Stimulated activated CD8-positive, alpha-beta memory T cell treated with anti-CD3 and anti-CD28 coated beads, Interleukin-7, amount 100 ng/mL, for 1 hour (primary cell): ENCODE data around the gene COL23A1.

Experiments
- DNase-seq, 2 donors: peaks; one replicate each; pipeline ENCODE4 v3.0.0-alpha.2; 2020; ENCODE audit warnings: low read depth in 2 of 2

Gene COL23A1

GRCh38 chr5:178223828-178224335 is 366.3 kb downstream of the COL23A1 start:
- no peak for DNase-seq

GRCh38 chr5:178223196-178223773 is 366.9 kb downstream of the COL23A1 start:
- DNase-seq = no peak

GRCh38 chr5:178222292-178222691 is 367.9 kb downstream of the COL23A1 start:
- DNase-seq = no peak

- DNase-seq = no peak
Observed at GRCh38 chr5:178221853-178222252, 368.3 kb downstream of the COL23A1 start.

GRCh38 chr5:178221282-178221681 is 368.9 kb downstream of the COL23A1 start:
- no peak for DNase-seq

DNA sequence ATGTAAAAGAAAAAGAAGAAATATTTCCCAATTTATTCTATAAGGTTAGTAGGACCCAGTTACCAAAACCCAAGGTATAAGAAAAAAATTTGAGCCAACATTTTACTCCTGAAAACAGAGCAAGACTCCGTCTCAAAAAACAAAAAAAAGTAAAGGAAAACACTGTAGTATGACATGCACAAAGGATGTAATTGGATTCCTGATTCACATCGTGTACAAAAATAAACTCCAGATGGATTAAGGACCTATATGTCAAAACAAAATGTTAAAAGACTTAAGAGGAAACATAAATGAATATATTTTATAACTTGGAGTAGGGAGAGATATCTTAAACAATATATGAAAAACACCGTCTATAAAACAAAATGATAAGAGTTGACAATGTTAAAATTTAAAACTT is 371.4 kb downstream of the COL23A1 start:
- DNase-seq = no peak

DNA sequence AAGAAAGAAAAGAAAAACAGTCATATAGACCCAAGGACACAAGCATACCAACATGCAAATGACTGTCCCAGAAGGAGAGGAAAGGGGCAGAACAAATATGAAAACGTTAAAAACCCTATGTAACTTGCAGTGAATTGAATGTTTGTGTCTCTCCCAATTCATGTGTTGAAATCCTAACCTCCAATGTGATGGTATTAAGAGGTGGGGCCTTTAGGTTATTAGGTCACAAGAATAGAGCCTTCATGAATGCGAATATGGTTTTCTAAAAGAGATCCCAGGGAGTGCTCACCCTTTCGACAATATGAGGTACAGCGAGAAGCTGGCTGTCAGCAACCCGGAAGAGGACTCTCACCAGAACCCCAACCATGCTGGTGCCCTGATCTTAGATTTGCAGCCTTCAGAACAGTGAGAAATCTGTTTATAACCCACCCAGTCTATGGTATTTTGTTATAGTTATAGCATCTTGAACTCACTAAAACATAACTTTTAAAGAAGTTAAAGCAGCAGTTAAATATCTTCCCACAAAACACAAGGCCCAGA is 371.9 kb downstream of the COL23A1 start:
- no peak for DNase-seq

- no peak for DNase-seq
Observed at GRCh38 chr5:178216779-178217178, 373.4 kb downstream of the COL23A1 start.

DNA sequence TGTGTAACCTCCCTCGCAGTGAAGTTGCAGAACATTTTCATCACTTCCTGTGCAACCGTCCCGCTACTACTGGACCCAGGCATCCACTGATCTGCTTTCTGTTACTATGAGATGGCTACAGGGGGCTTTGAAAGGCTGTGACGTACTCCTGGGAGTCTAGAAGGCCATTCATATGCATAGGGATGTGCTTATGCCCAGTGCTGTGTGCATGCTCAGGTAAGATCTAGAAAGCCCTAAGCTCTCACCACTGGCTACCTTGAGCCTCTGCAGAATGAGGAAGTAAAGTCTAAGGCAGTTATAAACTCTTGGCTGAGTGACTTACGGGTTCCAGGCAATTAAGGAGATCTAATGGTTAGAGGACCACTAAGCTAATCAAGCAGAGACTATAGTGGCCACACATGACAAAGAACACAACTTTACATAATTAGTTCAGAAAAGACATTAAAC is 374.1 kb downstream of the COL23A1 start:
- DNase-seq = no peak

DNA sequence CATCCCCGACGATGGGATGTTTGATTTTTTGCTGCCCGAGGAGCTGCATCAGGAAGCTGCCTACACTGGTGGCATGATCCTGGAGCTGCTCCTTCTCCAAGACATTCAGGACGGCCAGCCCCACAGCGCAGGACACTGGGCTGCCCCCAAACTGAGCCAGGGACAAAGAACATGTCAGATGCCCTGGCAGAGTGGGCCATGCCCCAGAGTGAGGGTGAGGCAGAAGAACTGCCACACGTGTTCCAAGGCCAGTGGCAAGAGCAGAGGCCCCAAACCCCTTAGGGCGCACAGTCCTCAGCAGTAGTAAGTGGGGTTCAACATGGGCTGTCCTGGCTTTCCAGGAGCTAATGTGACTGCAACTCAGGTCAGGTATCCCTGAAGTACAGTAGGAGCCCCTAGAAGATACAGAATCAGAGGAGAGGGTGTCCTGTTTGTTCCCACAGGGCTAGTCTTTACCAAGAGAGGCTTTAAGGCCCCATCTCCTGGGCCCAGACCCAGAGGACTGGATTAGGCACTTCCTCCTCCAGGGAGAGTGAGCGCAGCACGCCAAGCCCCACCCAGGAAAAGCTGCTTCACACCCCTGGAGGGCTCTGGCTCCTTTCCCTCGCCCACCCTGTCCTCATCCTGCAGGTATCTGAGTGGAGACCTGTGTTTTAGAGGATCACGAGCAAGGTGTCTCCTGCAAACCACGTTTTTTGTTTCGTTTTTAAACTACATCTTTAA is 374.8 kb downstream of the COL23A1 start:
- no peak for DNase-seq

- DNase-seq = no peak
Observed at GRCh38 chr5:178214160-178214803, 375.9 kb downstream of the COL23A1 start.

GRCh38 chr5:178213748-178214151 is 376.4 kb downstream of the COL23A1 start:
- no peak for DNase-seq

DNA sequence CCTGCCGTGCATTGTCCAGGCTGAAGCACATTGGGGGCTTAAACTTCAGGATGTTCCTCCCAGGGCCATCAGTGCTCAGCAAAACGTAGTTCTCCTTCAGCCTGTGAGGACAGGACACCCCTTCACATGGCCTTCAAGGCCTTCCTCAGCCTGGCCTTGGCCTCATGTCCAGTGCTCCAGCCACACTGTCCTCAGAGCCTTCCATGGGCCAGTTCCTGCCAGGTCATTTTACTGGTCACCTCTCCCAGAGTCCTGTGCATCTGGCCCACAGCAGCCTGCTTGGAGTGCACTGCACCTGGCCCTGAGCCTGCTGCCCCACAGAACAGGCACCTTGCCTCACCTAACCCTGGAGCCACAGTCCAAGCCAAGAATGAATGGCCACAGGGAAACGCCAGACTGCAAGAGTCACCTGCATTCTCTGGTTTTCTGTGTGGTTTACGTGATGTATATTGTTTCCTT is 377.2 kb downstream of the COL23A1 start:
- no peak for DNase-seq

- DNase-seq = no peak
Observed at GRCh38 chr5:178212241-178213002, 377.8 kb downstream of the COL23A1 start.

GRCh38 chr5:178211095-178212048 is 378.8 kb downstream of the COL23A1 start:
- no peak for DNase-seq

DNA sequence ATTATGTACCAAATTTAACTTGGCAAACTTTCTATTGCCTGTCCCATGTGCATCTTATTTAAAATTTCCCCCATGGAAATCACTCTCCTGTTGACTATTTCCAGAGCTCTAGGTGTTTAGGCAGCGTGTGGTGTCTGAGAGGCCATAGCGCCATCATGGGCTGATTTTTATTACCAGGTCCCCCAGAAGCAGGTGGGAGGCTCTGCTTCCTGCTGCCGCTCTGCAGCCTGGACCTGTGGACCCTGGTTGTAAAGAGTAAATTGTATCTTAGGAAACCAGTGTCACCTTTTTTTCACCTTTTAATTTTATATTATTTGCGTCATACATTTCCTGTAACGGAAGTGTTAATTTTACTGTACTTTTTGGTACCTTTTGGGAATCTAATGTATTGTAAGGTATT is 379.5 kb downstream of the COL23A1 start:
- no peak for DNase-seq

- DNase-seq = no peak
Observed at GRCh38 chr5:178210073-178210535, 380.1 kb downstream of the COL23A1 start.

GRCh38 chr5:178209334-178210072 is 380.7 kb downstream of the COL23A1 start:
- no peak for DNase-seq

DNA sequence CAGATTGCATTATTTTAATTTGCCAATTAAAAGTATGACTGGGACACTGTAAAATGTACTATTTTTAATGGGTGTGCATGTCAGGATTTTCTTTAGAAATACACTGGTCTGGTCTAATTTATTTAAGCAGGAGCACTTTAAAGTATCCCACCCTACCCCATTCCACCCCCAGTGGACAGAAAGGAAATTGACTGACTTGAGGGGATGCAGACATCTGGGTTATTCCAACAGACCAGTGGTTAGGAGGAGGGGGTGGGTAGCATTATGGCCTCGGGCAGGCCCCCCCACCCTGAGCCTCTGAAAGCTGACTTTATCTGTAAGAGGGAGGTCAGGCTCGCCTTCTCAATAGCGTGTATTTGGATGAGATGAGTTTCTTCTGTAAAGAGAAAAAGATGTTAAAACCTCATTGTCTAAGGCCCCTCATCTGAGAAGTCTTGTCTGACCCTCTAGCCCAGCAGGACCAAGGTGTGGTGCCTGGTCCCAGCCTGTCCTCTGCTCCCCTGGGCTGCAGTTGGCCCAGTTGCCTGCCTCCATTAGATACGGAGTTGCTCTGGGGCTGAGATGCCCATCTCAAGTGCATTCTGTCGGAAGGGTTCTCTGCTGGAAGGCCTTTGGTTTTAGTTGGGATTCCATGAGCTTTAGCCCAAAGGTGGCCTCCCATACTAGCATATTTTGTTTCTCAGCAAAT is 381.5 kb downstream of the COL23A1 start:
- no peak for DNase-seq
